Mesenchymal stem cell (in vitro differentiated cells and primary cell): ENCODE results near the gene KLHL25.

ENCODE experiments used
- DNase-seq: peaks from one replicate; pipeline ENCODE4 v3.0.0-alpha.2; 2013
- H2AFZ ChIP-seq: one replicate; pipeline ENCODE4 v1.6.1; 2013; ENCODE audit warnings: low read depth, mild to moderate bottlenecking, control low read depth, inconsistent platforms, low read length, moderate library complexity
- H2AK5ac ChIP-seq: 2 replicates; pipeline ENCODE4 v1.6.1; 2013; ENCODE audit warnings: low read length, moderate library complexity, mild to moderate bottlenecking, inconsistent platforms; ENCODE audit not compliant: severe bottlenecking
- H2BK120ac ChIP-seq: one replicate; pipeline ENCODE4 v1.6.1; 2013; ENCODE audit warnings: low read depth, mild to moderate bottlenecking, inconsistent platforms, low read length, moderate library complexity
- H2BK12ac ChIP-seq, 2 experiments: one replicate each; pipeline ENCODE4 v1.6.1; 2013; ENCODE audit warnings: inconsistent platforms in 2 of 2, low read length in 2 of 2, mild to moderate bottlenecking in 2 of 2, moderate library complexity in 2 of 2, control low read depth in 1 of 2
- H2BK15ac ChIP-seq: one replicate; pipeline ENCODE4 v1.6.1; 2013; ENCODE audit warnings: mild to moderate bottlenecking, low read depth, inconsistent platforms; ENCODE audit not compliant: poor library complexity, severe bottlenecking
- H2BK5ac ChIP-seq: 2 replicates; pipeline ENCODE4 v1.6.1; 2013; ENCODE audit warnings: low read depth, mild to moderate bottlenecking, low read length, control low read depth, inconsistent platforms; ENCODE audit not compliant: poor library complexity, severe bottlenecking
- H3K14ac ChIP-seq, 2 experiments: one replicate each; pipeline ENCODE4 v1.6.1; 2013; ENCODE audit warnings: inconsistent platforms in 2 of 2, low read length in 2 of 2, control low read depth in 1 of 2, mild to moderate bottlenecking in 1 of 2, moderate library complexity in 1 of 2
- H3K18ac ChIP-seq, 2 experiments: one replicate each; pipeline ENCODE4 v1.6.1; 2013; ENCODE audit warnings: inconsistent platforms in 2 of 2, low read length in 2 of 2, control low read depth in 1 of 2, low read depth in 1 of 2, mild to moderate bottlenecking in 1 of 2
- H3K23ac ChIP-seq, 2 experiments: one replicate each; pipeline ENCODE4 v1.6.1; 2013; ENCODE audit warnings: inconsistent platforms in 2 of 2, low read length in 2 of 2, mild to moderate bottlenecking in 2 of 2, moderate library complexity in 2 of 2, control low read depth in 1 of 2
- H3K27ac ChIP-seq: 2 replicates; pipeline ENCODE4 v1.5.1; 2013; ENCODE audit warnings: mild to moderate bottlenecking, moderate library complexity, low read length, control low read depth, inconsistent platforms; ENCODE audit not compliant: poor library complexity, severe bottlenecking
- H3K27me3 ChIP-seq, 2 experiments: 2 replicates each; pipeline versions ENCODE4 v1.6.1 to v1.7.0; 2013; ENCODE audit warnings: low read length in 2 of 2, mild to moderate bottlenecking in 2 of 2, moderate library complexity in 2 of 2, control low read depth in 1 of 2, inconsistent platforms in 1 of 2; ENCODE audit not compliant: control insufficient read depth in 1 of 2, insufficient read depth in 1 of 2
- H3K36me3 ChIP-seq, 2 experiments: 2 replicates each; pipeline versions ENCODE4 v1.6.1 to v1.7.0; 2013; ENCODE audit warnings: low read length in 2 of 2, control low read depth in 1 of 2, inconsistent platforms in 1 of 2, low read depth in 1 of 2, mild to moderate bottlenecking in 1 of 2; ENCODE audit not compliant: insufficient read depth in 2 of 2, control insufficient read depth in 1 of 2
- H3K4ac ChIP-seq, 2 experiments: one replicate each; pipeline ENCODE4 v1.6.1; 2013; ENCODE audit warnings: inconsistent platforms in 2 of 2, low read length in 2 of 2, mild to moderate bottlenecking in 2 of 2, moderate library complexity in 2 of 2, control low read depth in 1 of 2, low read depth in 1 of 2
- H3K4me1 ChIP-seq: 2 replicates; pipeline ENCODE4 v1.6.1; 2013; ENCODE audit warnings: low read depth, low read length, control low read depth; ENCODE audit not compliant: control insufficient read depth, insufficient read depth
- H3K4me2 ChIP-seq: 2 replicates; pipeline ENCODE4 v1.6.1; 2013; ENCODE audit warnings: low read length, mild to moderate bottlenecking, inconsistent platforms; ENCODE audit not compliant: poor library complexity, severe bottlenecking
- H3K4me3 ChIP-seq, 2 experiments: 2 replicates each; pipeline versions ENCODE4 v1.5.1 to v1.7.0; 2013; ENCODE audit warnings: low read length in 2 of 2, mild to moderate bottlenecking in 2 of 2, control low read depth in 1 of 2, low read depth in 1 of 2; ENCODE audit not compliant: insufficient read depth in 1 of 2
- H3K79me1 ChIP-seq: replicated peaks from 2 replicates; pipeline ENCODE4 v1.6.1; 2013; ENCODE audit warnings: mild to moderate bottlenecking, control low read depth, low read length, inconsistent platforms; ENCODE audit not compliant: poor library complexity, severe bottlenecking
- H3K9ac ChIP-seq: 2 replicates; pipeline ENCODE4 v1.7.0; 2013; ENCODE audit warnings: mild to moderate bottlenecking, low read length, moderate library complexity
- H3K9me3 ChIP-seq: 2 replicates; pipeline ENCODE4 v1.7.0; 2013; ENCODE audit warnings: mild to moderate bottlenecking, low read length; ENCODE audit not compliant: control insufficient read depth
- H4K8ac ChIP-seq: one replicate; pipeline ENCODE4 v1.6.1; 2013; ENCODE audit warnings: inconsistent platforms, mild to moderate bottlenecking, low read length, moderate library complexity
- H4K91ac ChIP-seq: one replicate; pipeline ENCODE4 v1.6.1; 2013; ENCODE audit warnings: mild to moderate bottlenecking, low read length, inconsistent platforms
- WGBS: methylation state at CpG from one replicate; pipeline ENCODE4 v1.1.7; 2013; ENCODE audit warnings: mixed read lengths; 5-methylcytosine and 5-hydroxymethylcytosine counted together

The KLHL25 gene

GRCh38 chr15:85752491-85752961, 42.2 kb downstream of the KLHL25 start:
- Histone ChIP-seq H2BK12ac (no peak overlapping the region), H2AFZ (no peak overlapping the region), H3K4me2 (no peak overlapping the region), H2BK120ac (no peak overlapping the region), H3K9ac (no peak overlapping the region), H3K79me1 (peaks cover 3% of the 10 kb centered on the region), H3K14ac (no peak overlapping the region), H4K91ac (no peak overlapping the region), H2AK5ac (no peak overlapping the region), H3K4me1 (peaks cover 3% of the 10 kb centered on the region), H2BK5ac (no peak overlapping the region), H3K4ac (no peak overlapping the region), H3K27ac (no peak overlapping the region), H3K23ac (no peak overlapping the region), H3K36me3 (peaks cover 14 to 42% of the 10 kb centered on the region in 2 experiments), H3K18ac (no peak overlapping the region), H3K4me3 (no peak overlapping the region), H4K8ac (no peak overlapping the region), H3K27me3 (no peaks in the 10 kb centered on the region), H2BK15ac (no peak overlapping the region), H3K9me3 (no peaks in the 10 kb centered on the region)
- 99% methylated on average over 8 of the region's 8 CpGs for WGBS
- no peak for DNase-seq

- Histone ChIP-seq H3K27me3 (no peaks in the 10 kb centered on the region), H3K4me3 (no peak overlapping the region), H3K9me3 (no peaks in the 10 kb centered on the region), H3K4ac (no peak overlapping the region), H3K18ac (no peak overlapping the region), H3K79me1 (peaks cover 5% of the 10 kb centered on the region), H2BK120ac (no peak overlapping the region), H4K91ac (no peak overlapping the region), H3K23ac (no peak overlapping the region), H2BK12ac (peak overlapping the region in 1 of 2 experiments; percentile 46), H4K8ac (no peak overlapping the region), H2AK5ac (no peak overlapping the region), H2AFZ (no peak overlapping the region), H3K14ac (no peak overlapping the region), H2BK5ac (no peak overlapping the region), H3K4me2 (no peak overlapping the region), H3K27ac (no peak overlapping the region), H3K9ac (no peak overlapping the region), H3K36me3 (peaks cover 18 to 45% of the 10 kb centered on the region in 2 experiments), H3K4me1 (peaks cover 3% of the 10 kb centered on the region), H2BK15ac (no peak overlapping the region)
- 86% methylated on average over 15 of the region's 15 CpGs for WGBS
- DNase-seq: no peak
Measured at GRCh38 chr15:85752124-85752475, 42.6 kb downstream of the KLHL25 start.

GRCh38 chr15:85751291-85752123, 43.2 kb downstream of the KLHL25 start:
- Histone ChIP-seq H3K27me3 (no peaks in the 10 kb centered on the region), H2AK5ac (no peak overlapping the region), H3K18ac (no peak overlapping the region), H2AFZ (no peak overlapping the region), H3K36me3 (peaks cover 24 to 51% of the 10 kb centered on the region in 2 experiments), H3K4me3 (no peak overlapping the region), H2BK12ac (peak overlapping the region in 1 of 2 experiments; percentile 46), H3K23ac (no peak overlapping the region), H3K27ac (no peak overlapping the region), H3K9ac (peak overlapping the region; percentile 65), H4K8ac (no peak overlapping the region), H2BK5ac (no peak overlapping the region), H2BK120ac (no peak overlapping the region), H3K4ac (no peak overlapping the region), H3K79me1 (peaks cover 8% of the 10 kb centered on the region), H3K9me3 (no peaks in the 10 kb centered on the region), H3K4me1 (peaks cover 3% of the 10 kb centered on the region), H2BK15ac (no peak overlapping the region), H4K91ac (no peak overlapping the region), H3K14ac (no peak overlapping the region), H3K4me2 (no peak overlapping the region)
- no peak for DNase-seq
- WGBS: 50% methylated on average over 13 of the region's 15 CpGs

- H3K4ac ChIP-seq: no peak overlapping the region
- H3K36me3 ChIP-seq: peaks cover 33 to 57% of the 10 kb centered on the region in 2 experiments
- H2BK5ac ChIP-seq: peak overlapping the region; percentile 78
Measured at GRCh38 chr15:85750319-85751290, 44.1 kb downstream of the KLHL25 start.

More at GRCh38 chr15:85750319-85751290, 44.1 kb downstream of the KLHL25 start:
- Histone ChIP-seq H2AFZ (no peak overlapping the region), H3K23ac (no peak overlapping the region), H3K27ac (no peak overlapping the region), H3K14ac (no peak overlapping the region), H2BK120ac (no peak overlapping the region), H2BK12ac (peak overlapping the region in 1 of 2 experiments; percentile 10), H2AK5ac (no peak overlapping the region), H2BK15ac (no peak overlapping the region), H4K8ac (no peak overlapping the region), H3K27me3 (no peaks in the 10 kb centered on the region), H3K4me2 (no peak overlapping the region), H3K79me1 (peaks cover 11% of the 10 kb centered on the region), H3K9me3 (no peaks in the 10 kb centered on the region), H3K4me1 (peaks cover 3% of the 10 kb centered on the region), H3K9ac (peak overlapping the region; percentile 65), H4K91ac (no peak overlapping the region), H3K4me3 (peak overlapping the region in 1 of 2 experiments; percentile 34), H3K18ac (no peak overlapping the region)
- DNase-seq: no peak
- WGBS: 83% methylated on average over 27 of the region's 27 CpGs
